Suprapubic skin (tissue), 3 donors: ENCODE measurements around the gene ARHGAP30.

Experiments used
- CTCF ChIP-seq, 2 donors: fragments of 200-600 bp in 1 of 2; fragments of 450-650 bp in 1 of 2; sonication (generic) in 1 of 2; IDR thresholded peaks; one replicate each; pipeline ENCODE4 v1.5.1; 2016 to 2019; ENCODE audit warnings: antibody characterized with exemption in 2 of 2, mild to moderate bottlenecking in 1 of 2, moderate library complexity in 1 of 2
- POLR2AphosphoS5 ChIP-seq, 3 donors: sonication (generic); formaldehyde crosslinking; IDR thresholded peaks; one replicate each; pipeline ENCODE4 v1.6.1; 2017; ENCODE audit warnings: antibody characterized with exemption in 3 of 3

- peak in 2 of 3 donors; percentile 6 to 25 for TF ChIP-seq POLR2AphosphoS5 (IDR thresholded peaks at IDR 0.05)
- TF ChIP-seq CTCF (IDR thresholded peaks at IDR 0.05): no peak
These were observed 22.9 kb upstream of the ARHGAP30 start for GRCh38 chr1:161092621-161093028.
